Lower leg skin (tissue), 4 donors: Measurements from ENCODE around the gene PCCB. TPM values are rescaled to one million over a fixed set of nuclear protein-coding genes. Genes with fewer than 3 reads are reported as not detected.

Experiments
- DNase-seq, 2 donors: peaks; one replicate each; pipeline ENCODE4 v3.0.0-alpha.2; 2019; ENCODE audit warnings: low spot score in 2 of 2
- H3K4me3 ChIP-seq: fragments of 200-600 bp; sonication (generic); 2 replicates; pipeline ENCODE4 v1.5.1; 2017; ENCODE audit warnings: mild to moderate bottlenecking, low read depth; ENCODE audit not compliant: poor library complexity, severe bottlenecking
- CTCF ChIP-seq, 3 donors: fragments of 450-650 bp; IDR thresholded peaks; one replicate each; pipeline ENCODE4 v1.5.1; 2016; ENCODE audit warnings: antibody characterized with exemption in 3 of 3, mild to moderate bottlenecking in 3 of 3, moderate library complexity in 2 of 3
- POLR2A ChIP-seq, 2 donors: fragments of 450-650 bp; IDR thresholded peaks; one replicate each; pipeline ENCODE4 v1.6.1; 2016 to 2017; ENCODE audit warnings: antibody characterized with exemption in 2 of 2, mild to moderate bottlenecking in 1 of 2, moderate library complexity in 1 of 2
- WGBS, 2 donors: methylation state at CpG; one replicate each; pipeline ENCODE4 v1.1.5; 2018; 5-methylcytosine and 5-hydroxymethylcytosine counted together
- intact Hi-C: fragments of 100-400 bp; cut with DNase I; formaldehyde crosslinking; loops from one replicate; pipeline ENCODE4 v1.15.0; 2023; ENCODE audit warnings: low total_unique reads
- total RNA-seq, 4 donors: library from RNA; depleted of rRNA; stranded (reverse); fragments of >200 nt; gene quantifications; one replicate each; pipeline ENCODE4 v1.1.0, GENCODE V29; 2016

PCCB gene
- total RNA-seq, 4 donors from 2014 or later, result 12.6 to 40.1 (median 27.3) TPM

GRCh38 chr3:136276049-136276755, 26.1 kb downstream of the PCCB start:
- no peak overlapping the region for H3K4me3 ChIP-seq
- 81 to 93% methylated on average over 4 of the region's 4 CpGs for WGBS, 2 donors
- TF ChIP-seq CTCF (IDR thresholded peaks at IDR 0.05) (no peak), POLR2A (IDR thresholded peaks at IDR 0.05) (no peak)
- DNase-seq, result no peak
- intact Hi-C loops, result no loop called here

- DNase-seq, result no peak
- WGBS, 2 donors, result 82 to 93% methylated on average over 5 of the region's 5 CpGs
- intact Hi-C loops, result no loop called here
- H3K4me3 ChIP-seq, result no peak overlapping the region
- TF ChIP-seq POLR2A (IDR thresholded peaks at IDR 0.05) (no peak), CTCF (IDR thresholded peaks at IDR 0.05) (no peak)
These were observed 27.0 kb downstream of the PCCB start for GRCh38 chr3:136277115-136277514.

- WGBS, 2 donors, result 70 to 72% methylated on average over 4 of the region's 4 CpGs
These were observed 27.5 kb downstream of the PCCB start for GRCh38 chr3:136277634-136278033.

GRCh38 chr3:136279092-136279491, 29.0 kb downstream of the PCCB start:
- TF ChIP-seq CTCF (IDR thresholded peaks at IDR 0.05) (no peak), POLR2A (IDR thresholded peaks at IDR 0.05) (no peak)
- intact Hi-C loops, result no loop called here
- DNase-seq, result no peak
- H3K4me3 ChIP-seq, result no peak overlapping the region

More at GRCh38 chr3:136277634-136278033, 27.5 kb downstream of the PCCB start:
- no peak overlapping the region for H3K4me3 ChIP-seq
- intact Hi-C loops, result no loop called here
- no peak for DNase-seq
- TF ChIP-seq CTCF (IDR thresholded peaks at IDR 0.05) (no peak), POLR2A (IDR thresholded peaks at IDR 0.05) (no peak)

- no peak overlapping the region for H3K4me3 ChIP-seq
- no peak for DNase-seq
- TF ChIP-seq POLR2A (IDR thresholded peaks at IDR 0.05), result no peak
- no peak for TF ChIP-seq CTCF (IDR thresholded peaks at IDR 0.05)
- intact Hi-C loops, result no loop called here
- 97 to 98% methylated on average over 2 of the region's 2 CpGs for WGBS, 2 donors
These were observed 30.8 kb downstream of the PCCB start for GRCh38 chr3:136280961-136281360.
